GM12891 (cell line): ENCODE data around the gene ALB.

ENCODE experiments used
- PAX5 ChIP-seq: IDR thresholded peaks from 2 replicates; pipeline ENCODE4 v1.6.1; 2011; ENCODE audit warnings: low read length, moderate library complexity, mild to moderate bottlenecking; ENCODE audit not compliant: insufficient read depth, severe bottlenecking
- POLR2A ChIP-seq: IDR thresholded peaks from 2 replicates; pipeline ENCODE4 v1.6.1; 2011; ENCODE audit warnings: low read depth, low read length, control low read depth
- POLR2AphosphoS5 ChIP-seq: IDR thresholded peaks from 2 replicates; pipeline ENCODE4 v1.6.1; 2011; ENCODE audit warnings: low read depth, low read length, control low read depth
- POU2F2 ChIP-seq: IDR thresholded peaks from 2 replicates; pipeline ENCODE4 v1.6.1; 2011; ENCODE audit warnings: low read depth, mild to moderate bottlenecking, control low read depth, low read length, moderate library complexity
- SPI1 ChIP-seq: IDR thresholded peaks from 2 replicates; pipeline ENCODE4 v1.6.1; 2011; ENCODE audit warnings: low read depth, low read length, control low read depth
- TAF1 ChIP-seq: IDR thresholded peaks from 2 replicates; pipeline ENCODE4 v1.6.1; 2011; ENCODE audit warnings: low read depth, low read length, control low read depth

GRCh38 chr4:73414936-73415271 lies 10.8 kb downstream of the ALB start:
- TF ChIP-seq POLR2A (no peak), TAF1 (no peak), POLR2AphosphoS5 (no peak), SPI1 (no peak), POU2F2 (no peak), PAX5 (no peak)
